Measurements from ENCODE around the gene CD101. TPM values are rescaled to one million over a fixed set of nuclear protein-coding genes. Genes with fewer than 3 reads are reported as not detected.

The CD101 gene
- polyA plus RNA-seq, 3 donors = 27.2 to 101 (median 54.7) TPM

GRCh38 chr1:117054068-117054467 is 52.5 kb downstream of the CD101 start:
- H3K4me1 Mint-ChIP-seq = peaks cover 38% of the 10 kb centered on the region
- H3K4me3 Mint-ChIP-seq = no peak overlapping the region

GRCh38 chr1:117058810-117059209 is 57.2 kb downstream of the CD101 start:
- no peak for DNase-seq
- H3K4me1 Mint-ChIP-seq = peaks cover 22% of the 10 kb centered on the region
- peaks cover 5 to 7% of the 10 kb centered on the region in 2 donors for H3K36me3 Mint-ChIP-seq
- no peak overlapping the region for H3K27ac Mint-ChIP-seq
- intact Hi-C loops (cut with micrococcal nuclease) = loop anchor here (5.0 to 10.0 kb wide), 5 partner anchors 63 to 484 kb away; partner anchors contain the start of genes CD58 (in 2 of the 2) and TRIM45 (in 1 of the 2)
- H3K27me3 Mint-ChIP-seq (ENCODE audit: low read depth in 3 of 3) = no peaks in the 10 kb centered on the region
- no peaks in the 10 kb centered on the region for H3K9me3 ChIP-seq (replicated peaks in 1 of 2; ENCODE audit: control insufficient read depth in 1 of 2, insufficient read depth in 1 of 2, low read length in 2 of 2)
- H3K79me2 ChIP-seq (ENCODE audit: insufficient read depth, low read length) = peaks cover 36% of the 10 kb centered on the region
- peaks cover 0 to 13% of the 10 kb centered on the region in 2 donors for H3K36me3 ChIP-seq (replicated peaks in 1 of 2; ENCODE audit: control insufficient read depth in 1 of 2, insufficient read depth in 2 of 2, low read length in 2 of 2)
- H4K20me1 ChIP-seq (ENCODE audit: insufficient read depth, low read length) = no peaks in the 10 kb centered on the region
- no peak overlapping the region for H3K27ac ChIP-seq (ENCODE audit: low read depth in 1 of 2, low read length in 2 of 2)
- peak overlapping the region; percentile 80 for H3K9ac ChIP-seq (ENCODE audit: insufficient read depth, low read length, poor library complexity, severe bottlenecking)
- peaks cover 16 to 25% of the 10 kb centered on the region in 2 donors for H3K4me1 ChIP-seq (ENCODE audit: control insufficient read depth in 1 of 2, insufficient read depth in 2 of 2, low read length in 2 of 2)
- peak overlapping the region in 1 of 3 experiments; percentile 85 for H3K4me3 ChIP-seq (replicated peaks in 1 of 3; ENCODE audit: low read depth in 2 of 3, low read length in 3 of 3)
- no peak for TF ChIP-seq CTCF (IDR thresholded peaks at IDR 0.05)
- no peaks in the 10 kb centered on the region for H3K27me3 ChIP-seq (ENCODE audit: control insufficient read depth in 2 of 2, insufficient read depth in 2 of 2, low read length in 2 of 2)
- no peak overlapping the region for H3K4me3 Mint-ChIP-seq
- H3K4me2 ChIP-seq (replicated peaks; ENCODE audit: extremely low read depth, low read length, poor library complexity, severe bottlenecking) = peak overlapping the region; percentile 99
- no peaks in the 10 kb centered on the region for H3K9me3 Mint-ChIP-seq
- peak overlapping the region; percentile 99 for H2AFZ ChIP-seq (ENCODE audit: insufficient read depth, low read depth, low read length, poor library complexity, severe bottlenecking)
- WGBS (ENCODE audit: insufficient coverage) = 27% methylated on average over 3 of the region's 4 CpGs

More at GRCh38 chr1:117054068-117054467, 52.5 kb downstream of the CD101 start:
- H3K4me1 ChIP-seq (ENCODE audit: control insufficient read depth in 1 of 2, insufficient read depth in 2 of 2, low read length in 2 of 2) = peaks cover 35 to 37% of the 10 kb centered on the region in 2 donors
- H3K27ac ChIP-seq (ENCODE audit: low read depth in 1 of 2, low read length in 2 of 2) = no peak overlapping the region
- H4K20me1 ChIP-seq (ENCODE audit: insufficient read depth, low read length) = no peaks in the 10 kb centered on the region
- no peak overlapping the region for H3K4me3 ChIP-seq (replicated peaks in 1 of 3; ENCODE audit: low read depth in 2 of 3, low read length in 3 of 3)
- no peak for TF ChIP-seq CTCF (IDR thresholded peaks at IDR 0.05)
- no peak overlapping the region for H2AFZ ChIP-seq (ENCODE audit: insufficient read depth, low read depth, low read length, poor library complexity, severe bottlenecking)
- intact Hi-C loops (cut with micrococcal nuclease) = loop anchor here (5.0 to 10.0 kb wide), 3 partner anchors 52 to 479 kb away; partner anchors contain the start of genes CD58 (in 2 of the 2) and CD101 (in 1 of the 2)
- no peaks in the 10 kb centered on the region for H3K27me3 ChIP-seq (ENCODE audit: control insufficient read depth in 2 of 2, insufficient read depth in 2 of 2, low read length in 2 of 2)
- no peaks in the 10 kb centered on the region for H3K9me3 ChIP-seq (replicated peaks in 1 of 2; ENCODE audit: control insufficient read depth in 1 of 2, insufficient read depth in 1 of 2, low read length in 2 of 2)
- H3K36me3 ChIP-seq (replicated peaks in 1 of 2; ENCODE audit: control insufficient read depth in 1 of 2, insufficient read depth in 2 of 2, low read length in 2 of 2) = no peaks in the 10 kb centered on the region
- H3K27ac Mint-ChIP-seq = no peak overlapping the region
- peaks cover 0 to 2% (median 0%) of the 10 kb centered on the region in 3 donors for H3K27me3 Mint-ChIP-seq (ENCODE audit: low read depth in 3 of 3)
- no peaks in the 10 kb centered on the region for H3K36me3 Mint-ChIP-seq
- DNase-seq = no peak
- H3K9me3 Mint-ChIP-seq = no peaks in the 10 kb centered on the region
- H3K79me2 ChIP-seq (ENCODE audit: insufficient read depth, low read length) = no peaks in the 10 kb centered on the region
- no peak overlapping the region for H3K9ac ChIP-seq (ENCODE audit: insufficient read depth, low read length, poor library complexity, severe bottlenecking)
- H3K4me2 ChIP-seq (replicated peaks; ENCODE audit: extremely low read depth, low read length, poor library complexity, severe bottlenecking) = no peak overlapping the region

Measured in CD14-positive monocyte (primary cell).